ENCODE results near the gene PRLR.
"Not testable (repeated sequence)": the region's sequence is repeated elsewhere in the genome, so short reads cannot be mapped to it uniquely, and the experiment has no call there.

Gene PRLR

DNA sequence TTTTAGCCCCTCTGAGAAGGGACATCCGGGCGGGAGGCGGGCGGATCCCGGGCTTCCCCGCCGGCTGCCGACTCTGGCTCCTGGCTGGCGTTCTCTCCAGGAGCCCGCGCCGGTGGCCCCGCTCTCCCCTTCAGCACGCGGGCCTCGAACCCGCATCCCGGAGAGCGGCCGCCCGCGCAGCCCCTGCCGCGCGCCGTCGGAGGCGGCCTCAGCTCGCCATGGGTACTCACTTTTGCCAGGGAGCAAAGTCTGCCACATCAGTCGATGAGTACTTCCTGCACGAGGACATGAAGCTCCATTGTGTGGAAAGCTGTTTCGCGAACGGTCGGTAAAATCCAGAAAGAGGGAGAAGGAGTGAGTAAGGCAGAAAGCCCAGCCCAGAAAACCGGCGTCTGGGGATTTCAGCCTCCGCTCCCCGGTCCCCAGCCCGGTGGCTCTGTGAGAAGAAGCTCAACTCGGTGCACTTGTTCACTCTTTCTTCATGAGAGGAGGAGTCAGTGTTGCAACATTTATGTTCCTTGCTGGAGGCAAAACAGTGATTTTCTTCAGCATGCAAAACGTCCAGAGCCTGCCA, at the start of gene PRLR:
TSS of gene PRLR (minus strand) at position 450 of the 574 bp plus-strand sequence. CDS start 140,867 bp downstream, outside the sequence.
- DNase-seq (ENCODE audit: low spot score), result peak; percentile 38

DNA sequence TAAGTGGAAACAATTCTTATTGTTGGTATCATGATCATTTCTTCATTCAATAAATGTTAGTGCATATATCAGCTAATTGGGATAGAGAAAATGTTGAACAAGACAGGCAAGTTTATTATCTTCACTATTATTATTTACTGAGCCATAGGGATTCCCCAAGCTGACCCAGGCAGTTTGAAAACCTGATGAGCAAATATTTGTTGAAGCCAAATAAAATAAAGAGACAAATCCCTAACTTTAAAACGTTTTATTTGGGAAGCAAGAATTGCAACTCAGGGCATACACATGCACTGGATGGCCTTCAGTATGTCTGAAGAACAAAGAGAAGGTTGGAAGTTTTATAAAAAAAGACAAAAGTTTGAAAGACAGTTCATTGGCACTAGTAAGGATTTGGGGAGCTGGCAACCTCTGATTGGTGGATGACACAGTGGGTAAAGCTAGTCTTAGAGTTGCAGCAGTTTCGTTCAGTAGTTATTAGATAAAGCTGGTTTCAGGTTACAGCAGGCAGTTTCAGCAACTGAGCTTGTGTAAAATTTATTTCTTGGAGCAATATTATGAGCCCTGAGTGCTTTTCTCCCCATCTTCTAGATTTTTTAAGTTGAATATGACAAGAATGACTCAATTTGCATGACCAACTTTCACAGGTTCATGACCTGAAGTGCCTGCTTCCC, 44.7 kb upstream of the PRLR start:
- no peak for DNase-seq (ENCODE audit: low spot score)

DNA sequence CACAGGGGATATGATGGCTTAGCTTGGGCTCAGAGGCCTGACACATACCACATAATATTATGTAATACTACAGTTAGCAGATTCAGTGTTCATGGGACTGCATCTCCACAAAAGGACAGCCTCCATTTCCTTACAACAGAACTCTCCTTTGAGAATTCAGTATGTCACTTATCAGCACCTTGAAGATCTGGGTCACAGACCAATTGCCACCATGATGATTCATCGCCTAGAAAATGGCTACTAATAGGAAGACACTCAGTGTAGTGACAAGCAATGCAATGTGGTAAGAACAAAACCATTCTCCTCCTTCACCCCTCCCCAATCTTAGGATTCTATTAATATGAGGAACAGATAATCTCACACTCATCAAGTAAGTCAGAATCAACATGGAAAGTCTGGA, 38.7 kb upstream of the PRLR start:
- no peak for DNase-seq (ENCODE audit: low spot score)

DNA sequence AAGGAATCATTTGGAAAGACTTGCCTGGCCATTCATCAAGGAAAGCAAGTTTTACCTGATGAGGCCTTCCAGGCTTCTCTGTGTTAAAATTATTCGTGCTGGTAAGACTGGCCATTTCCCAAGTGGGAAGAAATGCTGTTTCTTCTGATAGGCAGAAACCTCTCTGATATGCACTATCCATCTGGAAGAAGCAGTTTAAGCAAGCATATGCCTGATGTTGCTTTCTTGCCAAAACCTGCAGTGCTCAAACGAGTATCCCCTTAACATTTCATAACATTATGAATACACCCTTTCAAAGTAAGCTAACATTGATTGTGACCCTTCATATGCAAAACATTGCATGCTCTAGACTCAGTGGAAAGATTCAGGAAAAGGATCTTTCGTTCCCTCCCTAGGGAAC, 36.0 kb upstream of the PRLR start:
- no peak for DNase-seq (ENCODE audit: low spot score)

DNA sequence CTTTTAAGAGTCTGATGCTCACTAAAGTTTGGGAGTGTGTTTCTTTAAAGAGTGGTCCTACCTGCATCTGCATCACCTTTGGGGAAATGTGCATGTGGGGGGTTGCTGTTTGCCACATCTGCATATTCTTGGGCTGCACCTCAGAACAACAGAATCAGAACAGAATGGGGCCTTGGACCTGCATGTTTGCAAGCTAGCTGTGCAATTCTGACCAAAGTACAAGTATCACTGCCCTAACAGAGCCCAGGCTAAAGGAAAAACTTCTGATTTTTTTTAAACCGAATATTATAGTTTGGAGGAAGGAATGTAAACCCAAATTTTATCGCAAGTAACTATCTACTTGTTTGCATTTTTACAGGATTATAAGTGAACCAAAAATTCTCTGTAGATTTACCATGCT, 34.2 kb upstream of the PRLR start:
- no peak for DNase-seq (ENCODE audit: low spot score)

DNA sequence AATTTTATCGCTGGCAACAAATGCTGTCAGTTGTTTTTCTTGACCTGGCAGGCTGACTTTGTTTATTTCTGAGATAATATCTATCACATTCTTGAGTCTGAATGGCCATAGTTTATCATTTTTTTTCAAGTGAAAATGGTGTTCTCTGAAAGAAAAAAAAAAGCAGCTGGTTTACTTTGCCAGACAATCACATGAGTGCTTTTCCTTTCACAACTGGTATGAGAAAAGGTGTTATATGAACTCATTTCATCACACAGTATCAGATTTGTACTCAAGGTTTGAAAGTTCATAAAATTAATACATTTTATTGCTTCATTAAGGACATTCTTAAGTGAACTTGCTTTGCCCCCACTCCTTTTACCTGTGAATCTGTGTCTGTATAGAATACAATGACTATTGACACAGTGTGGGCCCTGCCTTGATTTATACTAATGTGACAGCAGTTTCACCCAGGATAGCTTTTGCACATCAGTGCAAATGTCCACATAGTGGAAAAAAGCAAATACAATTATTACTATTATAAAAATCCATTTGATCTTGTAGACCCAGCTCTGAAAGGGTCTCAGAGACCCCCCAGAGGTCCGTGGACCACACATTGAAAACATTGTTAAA, 33.1 kb upstream of the PRLR start:
- no peak for DNase-seq (ENCODE audit: low spot score)

DNA sequence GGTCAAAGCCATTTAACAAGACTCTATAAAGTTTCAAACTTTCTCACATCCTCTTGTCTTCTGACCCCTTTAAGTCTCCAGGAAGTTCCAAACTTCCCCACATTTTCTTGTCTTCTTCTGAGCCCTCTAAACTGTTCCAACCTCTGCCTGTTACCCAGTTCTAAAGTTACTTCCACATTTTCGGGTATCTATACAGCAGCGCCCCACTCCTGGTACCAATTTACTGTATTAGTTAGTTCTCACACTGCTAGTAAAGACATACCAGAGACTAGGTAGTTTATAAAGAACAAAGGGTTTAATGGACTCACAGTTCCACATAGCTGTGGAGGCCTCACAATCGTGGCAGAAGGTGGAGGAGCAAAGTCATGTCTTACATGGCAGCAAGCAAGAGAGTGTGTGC, 23.3 kb upstream of the PRLR start:
- DNase-seq (ENCODE audit: low spot score), result no peak

DNA sequence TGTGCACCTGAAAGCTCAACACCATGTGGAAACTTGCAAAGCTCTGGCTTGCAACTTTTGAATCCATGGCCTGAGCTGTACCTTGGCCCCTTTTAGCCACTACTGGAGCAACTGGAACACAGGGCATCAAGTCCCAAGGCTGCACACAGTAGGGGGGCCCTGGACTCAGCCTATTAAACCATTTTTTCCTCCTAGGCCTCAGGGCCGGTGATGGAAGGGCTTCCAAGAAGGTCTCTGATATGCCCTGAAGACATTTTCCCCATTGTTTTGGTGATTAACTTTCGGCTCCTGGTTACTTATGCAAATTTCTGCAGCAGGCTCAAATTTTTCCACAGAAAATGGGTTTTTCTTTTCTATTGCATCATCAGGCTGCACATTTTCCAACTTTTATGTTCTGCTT, 22.7 kb upstream of the PRLR start:
- DNase-seq (ENCODE audit: low spot score), result no peak

DNA sequence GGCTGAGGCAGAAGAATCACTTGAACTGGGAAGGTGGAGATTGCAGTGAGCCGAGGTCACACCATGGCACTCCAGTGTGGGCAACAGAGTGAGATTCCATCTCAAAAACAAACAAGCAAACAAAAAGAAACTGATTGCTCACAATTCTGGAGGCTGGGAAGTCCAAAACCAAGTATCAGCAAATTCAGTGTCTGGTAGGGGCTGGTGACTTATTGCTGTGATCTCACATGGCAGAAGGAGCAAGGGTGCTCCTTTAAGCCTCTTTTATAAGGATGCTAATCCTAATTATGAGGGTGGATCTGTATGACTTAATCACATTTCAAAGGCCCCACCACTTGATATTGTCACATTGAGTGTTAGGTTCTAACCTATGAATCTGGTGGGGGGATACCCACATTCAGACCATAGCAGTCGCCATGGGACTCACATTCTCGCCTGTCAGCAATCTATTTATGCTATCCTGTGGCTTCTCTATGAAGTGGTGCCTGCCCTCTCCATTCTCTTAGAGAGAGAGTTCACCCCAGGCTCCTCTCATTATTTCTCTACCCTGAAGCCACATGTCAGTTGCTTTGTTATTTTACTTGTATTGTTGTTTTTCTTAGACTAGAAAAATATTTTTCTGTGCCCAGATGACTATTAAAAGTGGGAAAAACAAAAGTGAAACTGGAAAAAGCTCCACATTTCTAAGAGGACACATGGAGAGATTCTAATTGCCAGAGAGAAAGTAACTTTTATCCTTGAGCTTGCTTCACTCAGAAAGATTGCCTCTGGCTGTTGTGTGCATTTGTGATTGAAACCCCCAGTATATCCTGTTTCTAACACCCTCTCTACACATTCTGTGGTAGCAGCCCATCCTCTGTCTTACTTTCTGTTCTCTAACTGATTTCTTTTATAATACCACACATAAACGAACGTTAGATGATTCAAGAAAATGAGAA, 18.8 kb upstream of the PRLR start:
- no peak for DNase-seq (ENCODE audit: low spot score)

DNA sequence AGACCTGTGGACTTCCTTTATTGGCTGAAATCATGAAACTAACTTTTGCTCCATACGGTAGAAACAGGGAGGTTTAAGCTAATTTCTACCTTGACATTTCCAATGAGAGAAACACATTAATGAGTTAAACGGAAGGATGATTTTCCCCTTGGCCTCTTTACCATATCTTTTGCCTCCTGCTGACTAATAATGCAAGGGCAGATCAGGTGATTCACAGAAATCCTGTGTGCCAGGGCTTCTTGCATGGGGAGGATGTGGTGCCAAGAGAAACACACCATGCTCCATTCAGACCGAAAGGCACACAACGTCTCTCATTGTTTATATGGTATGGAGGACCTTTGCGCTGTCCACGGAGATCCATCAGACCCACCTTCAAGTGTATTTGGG, 17.4 kb upstream of the PRLR start:
- DNase-seq (ENCODE audit: low spot score), result no peak

DNA sequence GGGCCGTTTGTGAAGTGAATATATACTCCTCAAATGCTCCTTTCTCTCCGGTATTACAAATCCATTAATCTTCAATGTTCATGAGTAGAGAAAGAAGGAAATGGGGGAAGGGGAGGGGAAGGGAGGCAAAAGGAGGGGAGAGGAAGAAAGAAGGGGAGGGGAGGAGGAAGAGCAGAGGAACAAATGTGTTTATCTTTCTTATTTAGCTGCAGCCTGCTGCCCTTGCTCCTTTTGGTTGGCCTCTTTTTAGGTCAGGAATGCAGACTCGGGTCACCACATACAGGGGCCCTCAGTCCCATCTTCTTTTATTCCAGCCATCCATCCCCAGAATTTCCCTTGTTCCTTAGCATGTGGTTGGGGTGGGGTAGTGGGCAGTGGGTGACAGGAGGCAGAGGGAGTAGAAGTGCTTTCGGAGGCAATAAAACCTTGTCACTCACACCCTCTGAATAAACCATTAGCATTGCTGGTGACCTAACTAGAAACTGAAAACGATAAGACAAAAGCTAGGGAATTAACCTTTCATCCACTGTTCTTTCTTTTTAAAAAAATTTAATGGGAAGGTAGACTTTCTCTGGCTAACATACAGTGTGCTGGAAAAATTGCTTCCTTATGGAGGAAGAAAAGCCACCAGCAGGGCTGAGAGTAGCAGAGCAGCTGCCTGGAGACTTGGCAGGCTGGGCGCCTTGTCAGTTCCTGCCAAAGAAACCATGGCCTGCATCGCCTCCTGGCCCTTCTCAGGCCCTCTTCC, 16.8 kb upstream of the PRLR start:
- DNase-seq (ENCODE audit: low spot score), result no peak

DNA sequence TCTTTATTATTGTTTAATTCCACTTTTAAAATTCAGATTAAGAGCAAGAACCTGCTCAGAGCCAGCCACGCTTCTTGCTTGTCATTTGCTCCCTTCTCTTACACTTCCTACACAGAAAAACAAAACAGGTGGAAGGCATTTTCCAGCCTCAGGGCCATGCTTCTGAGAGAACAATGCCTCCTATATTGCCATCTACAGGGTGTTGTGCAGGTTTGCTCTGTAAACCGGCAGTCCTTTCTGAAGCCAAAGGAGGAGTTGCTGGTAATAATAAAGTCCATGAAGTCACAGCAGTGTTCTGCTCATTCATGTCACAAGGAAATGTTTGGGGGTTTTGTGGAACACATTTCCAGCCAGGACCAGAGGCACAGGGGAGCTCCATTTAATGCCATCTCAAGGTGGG, 16.1 kb upstream of the PRLR start:
- peak; percentile 23 for DNase-seq (ENCODE audit: low spot score)

DNA sequence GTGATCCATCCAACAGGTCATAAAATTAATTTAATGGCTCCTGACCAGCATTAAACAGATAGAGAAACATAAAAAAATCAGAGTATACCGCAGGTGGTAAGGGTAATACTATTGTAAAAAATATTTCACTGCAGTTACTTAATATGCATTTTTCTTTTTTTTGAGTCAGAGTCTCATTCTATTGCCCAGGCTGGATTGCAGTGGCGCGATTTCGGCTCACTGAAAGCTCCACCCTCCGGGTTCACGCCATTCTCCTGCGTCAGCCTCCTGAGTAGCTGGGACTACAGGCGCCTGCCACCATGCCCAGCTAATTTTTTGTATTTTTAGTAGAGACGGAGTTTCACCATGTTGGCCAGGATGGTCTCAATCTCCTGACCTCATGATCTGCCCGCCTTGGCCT, 15.1 kb upstream of the PRLR start:
- not testable (repeated sequence) for DNase-seq (ENCODE audit: low spot score)

DNA sequence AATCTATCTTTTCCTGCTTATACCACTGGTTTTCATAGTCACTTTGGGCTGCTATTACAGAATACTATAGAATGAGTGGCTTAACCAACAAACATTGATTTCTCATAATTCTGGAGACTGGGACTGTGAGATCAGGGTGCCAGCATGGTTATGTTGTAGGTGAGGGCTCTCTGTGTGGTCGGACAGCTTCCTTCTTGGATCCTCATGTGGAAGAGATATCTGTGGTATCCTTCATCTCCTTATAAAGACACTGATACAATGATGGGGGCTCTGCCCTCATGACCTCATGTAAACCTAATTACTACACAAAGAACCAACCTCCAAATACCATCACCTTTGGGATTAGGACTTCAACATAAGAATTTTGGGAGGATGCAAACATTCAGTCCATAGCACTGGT, 13.9 kb upstream of the PRLR start:
- no peak for DNase-seq (ENCODE audit: low spot score)

DNA sequence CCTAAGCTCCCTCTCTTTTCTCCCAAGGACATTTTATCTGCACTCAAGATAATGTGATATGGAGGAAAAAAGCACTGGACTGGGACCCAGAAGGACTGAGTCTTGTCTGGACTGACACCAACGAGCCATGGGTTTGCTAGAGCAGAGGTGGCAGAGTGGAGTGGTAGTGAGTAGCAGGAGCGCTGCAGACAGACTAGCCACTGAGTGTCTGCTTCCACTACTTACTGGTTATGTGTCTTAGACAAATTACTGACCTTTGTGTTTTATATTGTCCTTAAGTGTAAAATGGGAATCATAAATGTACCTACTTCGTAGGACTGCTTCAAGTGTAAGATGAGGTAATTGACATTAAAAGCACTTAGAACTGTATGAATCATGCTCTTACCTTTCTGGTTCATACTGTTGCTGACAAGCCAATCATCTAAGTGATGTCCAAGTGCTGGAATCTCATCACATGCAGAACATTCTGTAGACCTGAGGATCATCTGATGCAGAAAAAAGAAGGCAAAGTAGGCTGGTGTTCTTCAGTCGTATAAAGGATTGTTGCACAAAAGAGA, 12.5 kb upstream of the PRLR start:
- DNase-seq (ENCODE audit: low spot score), result no peak

DNA sequence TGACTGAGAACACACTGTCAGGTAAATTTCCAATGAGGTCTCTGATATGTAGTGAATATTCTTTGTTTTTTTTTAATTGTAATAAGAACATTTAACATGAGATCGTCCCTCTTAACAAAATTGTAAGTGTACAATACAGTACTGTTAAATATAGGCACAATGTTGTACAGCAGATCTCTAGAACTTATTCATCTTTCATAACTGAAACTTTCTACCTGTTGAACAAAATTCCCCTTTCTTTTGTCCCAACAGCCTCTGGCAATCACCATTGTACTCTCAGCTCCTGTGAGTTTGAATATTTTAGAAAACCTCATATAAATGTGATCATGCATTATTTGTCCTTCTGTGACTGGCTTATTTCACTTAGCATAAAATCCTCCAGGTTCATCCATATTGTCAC, 10.6 kb upstream of the PRLR start:
- DNase-seq (ENCODE audit: low spot score), result no peak

DNA sequence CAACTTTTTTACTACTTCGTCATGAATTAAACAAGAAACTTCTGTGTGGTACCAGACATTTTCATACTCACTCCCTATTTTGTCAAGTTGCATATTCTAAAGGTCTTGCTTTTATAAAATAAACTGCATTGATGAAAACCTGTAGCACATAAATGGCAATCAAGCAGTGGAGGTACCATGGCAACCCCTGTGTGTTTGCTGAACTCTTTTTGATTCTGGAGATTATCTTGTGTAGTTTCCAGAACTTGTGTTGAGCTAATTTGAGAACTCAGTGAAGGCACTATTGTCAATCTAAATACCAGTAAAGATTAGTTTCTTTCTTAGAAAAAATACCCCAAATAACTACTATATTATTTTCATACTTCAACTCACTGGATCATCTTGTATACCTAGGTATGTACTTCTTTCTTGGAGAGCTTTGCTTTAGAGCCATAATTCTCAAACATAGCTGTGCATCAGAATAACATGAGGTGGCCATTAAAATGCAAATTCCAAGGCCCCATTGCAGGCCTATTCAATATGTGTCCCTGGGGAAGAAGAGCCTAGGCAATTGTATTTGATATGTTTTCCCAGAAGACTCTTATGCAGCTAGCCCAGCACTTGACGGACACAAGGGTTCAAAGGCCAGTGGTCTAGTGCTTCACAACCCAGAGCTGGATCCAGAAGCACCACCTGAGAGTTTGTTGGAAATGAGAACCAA, 9.8 kb upstream of the PRLR start:
- no peak for DNase-seq (ENCODE audit: low spot score)

DNA sequence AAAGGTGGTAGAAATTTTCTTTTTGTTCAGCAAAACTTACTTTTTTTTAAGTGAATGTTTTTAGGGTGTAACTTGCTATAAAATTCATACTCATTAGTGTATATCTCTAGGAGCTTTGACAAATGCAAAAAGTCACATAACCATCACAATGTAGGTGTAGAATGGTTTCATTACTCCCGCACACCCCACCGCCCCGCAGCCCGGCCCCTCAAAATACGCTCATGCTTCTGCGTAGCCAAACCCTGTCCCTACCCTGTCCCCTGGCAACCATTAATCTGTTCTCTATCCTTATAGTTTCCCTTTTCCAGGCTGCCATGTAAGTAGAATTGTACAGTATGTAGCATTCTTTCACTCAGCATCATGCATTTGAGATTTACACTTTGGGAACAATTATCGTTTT, 9.2 kb upstream of the PRLR start:
- no peak for DNase-seq (ENCODE audit: low spot score)

DNA sequence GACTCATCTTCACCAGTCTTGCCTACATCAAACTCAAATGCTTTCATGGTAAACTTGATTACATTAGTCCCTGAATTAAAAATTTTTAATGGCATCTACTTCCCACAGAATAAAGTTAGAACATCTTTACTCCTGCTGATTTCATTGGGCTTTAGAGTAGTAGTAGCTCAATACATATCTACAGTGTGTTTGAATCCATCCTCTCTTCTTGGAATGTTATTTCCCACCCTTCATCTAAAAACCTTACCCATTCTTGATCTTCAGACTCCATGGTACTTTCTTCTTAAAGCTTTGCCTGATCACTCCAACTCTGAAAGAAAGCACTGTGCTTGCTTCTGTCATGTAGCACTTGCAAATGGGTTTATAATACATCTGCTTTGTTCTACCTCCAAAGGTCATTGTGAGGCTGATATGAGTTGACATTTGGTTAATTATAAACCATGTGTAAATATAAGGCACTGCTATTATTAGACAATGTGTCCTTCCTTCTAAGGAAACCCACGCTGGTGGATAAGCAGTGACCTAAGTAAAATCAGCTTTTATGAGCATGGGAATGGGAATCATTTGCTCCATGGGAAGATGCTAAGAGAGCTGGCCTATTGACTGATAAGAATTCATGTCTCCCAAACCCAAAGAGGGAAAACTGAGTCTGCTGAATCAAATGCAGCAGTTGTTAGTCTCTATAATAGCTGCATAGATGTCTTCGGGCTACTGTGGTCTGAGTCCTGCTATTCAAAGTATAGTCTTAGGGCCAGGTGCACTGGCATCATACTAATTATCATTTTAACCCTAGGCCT, 7.5 kb upstream of the PRLR start:
- DNase-seq (ENCODE audit: low spot score), result no peak

DNA sequence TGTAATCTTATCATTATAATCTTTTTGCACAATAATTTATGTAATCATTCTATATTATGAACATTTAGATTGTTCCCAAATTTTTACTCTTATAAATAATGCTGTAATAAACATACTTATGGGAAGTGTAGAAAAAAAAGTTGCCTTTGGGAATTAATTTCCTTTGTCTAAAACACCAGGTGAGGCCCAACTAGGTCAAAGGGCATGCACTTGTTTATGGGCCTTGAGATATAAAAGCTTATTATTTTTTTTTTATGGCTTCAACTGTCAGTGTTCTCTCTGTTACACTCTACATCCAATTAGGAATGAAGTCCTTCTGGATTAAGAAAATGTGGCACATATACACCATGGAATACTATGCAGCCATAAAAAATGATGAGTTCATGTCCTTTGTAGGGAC, 6.5 kb upstream of the PRLR start:
- DNase-seq (ENCODE audit: low spot score), result no peak
